ENCODE data around the gene OR2Y1.
"Not testable (repeated sequence)": the region's sequence is repeated elsewhere in the genome, so short reads cannot be mapped to it uniquely, and the experiment has no call there.

DNA sequence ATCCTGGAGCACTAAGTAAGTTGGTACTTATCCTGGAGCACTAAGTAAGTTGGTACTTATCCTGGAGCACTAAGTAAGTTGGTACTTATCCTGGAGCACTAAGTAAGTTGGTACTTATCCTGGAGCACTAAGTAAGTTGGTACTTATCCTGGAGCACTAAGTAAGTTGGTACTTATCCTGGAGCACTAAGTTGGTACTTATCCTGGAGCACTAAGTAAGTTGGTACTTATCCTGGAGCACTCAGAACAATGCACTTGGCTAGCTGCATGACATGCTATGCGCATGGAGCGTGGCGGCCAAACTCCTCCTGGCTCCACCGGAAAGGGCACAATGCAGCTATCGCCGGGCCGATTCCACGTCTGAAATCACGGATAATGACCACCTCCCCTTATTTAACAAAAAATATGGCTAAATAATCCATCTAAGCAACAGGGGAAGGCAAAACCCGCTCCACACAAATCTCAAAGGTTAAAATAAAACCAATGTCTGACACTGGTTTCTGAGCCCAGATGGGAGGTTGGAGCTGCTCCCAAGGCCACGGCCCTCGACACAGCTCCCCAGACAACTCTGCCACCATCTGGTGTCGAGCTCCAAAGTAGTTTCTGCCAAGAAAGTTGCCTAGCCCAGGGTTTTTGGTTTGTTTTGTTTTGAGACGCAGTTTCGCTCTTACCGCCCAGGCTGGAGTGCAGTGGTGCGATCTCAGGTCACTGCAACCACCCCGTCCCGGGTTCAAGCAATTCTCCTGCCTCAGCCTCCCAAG is 49.0 kb upstream of the OR2Y1 start:
- TF ChIP-seq CTCF (IDR thresholded peaks at IDR 0.05; ENCODE audit: low read length); EZH2 (IDR thresholded peaks at IDR 0.05; ENCODE audit: borderline replicate concordance, low read length): not testable (repeated sequence)

Data from OCI-LY1 (cell line).